LNCAP (cell line): ENCODE data around the gene DCDC2B.

Experiments used
- TF ChIP-seq, protein P1 (sequence below): fragments of 450-650 bp; IDR thresholded peaks from 2 replicates; pipeline ENCODE4 v1.5.1; 2017; ENCODE audit warnings: mild to moderate bottlenecking

The DCDC2B gene

DNA sequence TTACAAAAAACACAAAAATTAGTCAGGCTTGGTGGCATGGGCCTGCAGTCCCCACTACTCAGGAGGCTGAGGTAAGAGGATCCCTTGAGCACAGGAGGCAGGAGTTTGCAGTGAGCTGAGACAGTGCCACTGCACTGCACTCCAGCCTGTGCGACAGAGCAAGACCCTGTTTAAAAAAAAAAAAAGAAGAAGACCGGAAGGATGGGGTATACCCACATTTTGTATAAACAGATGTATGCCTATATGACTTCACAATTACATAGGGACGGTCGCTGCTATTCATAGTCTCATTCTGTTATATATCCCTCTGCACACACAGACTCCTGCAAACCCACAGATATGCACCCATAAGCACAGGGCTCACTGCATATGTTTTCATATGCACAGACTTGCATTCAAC, 54.9 kb downstream of the DCDC2B start:
- TF ChIP-seq, protein P1, sequence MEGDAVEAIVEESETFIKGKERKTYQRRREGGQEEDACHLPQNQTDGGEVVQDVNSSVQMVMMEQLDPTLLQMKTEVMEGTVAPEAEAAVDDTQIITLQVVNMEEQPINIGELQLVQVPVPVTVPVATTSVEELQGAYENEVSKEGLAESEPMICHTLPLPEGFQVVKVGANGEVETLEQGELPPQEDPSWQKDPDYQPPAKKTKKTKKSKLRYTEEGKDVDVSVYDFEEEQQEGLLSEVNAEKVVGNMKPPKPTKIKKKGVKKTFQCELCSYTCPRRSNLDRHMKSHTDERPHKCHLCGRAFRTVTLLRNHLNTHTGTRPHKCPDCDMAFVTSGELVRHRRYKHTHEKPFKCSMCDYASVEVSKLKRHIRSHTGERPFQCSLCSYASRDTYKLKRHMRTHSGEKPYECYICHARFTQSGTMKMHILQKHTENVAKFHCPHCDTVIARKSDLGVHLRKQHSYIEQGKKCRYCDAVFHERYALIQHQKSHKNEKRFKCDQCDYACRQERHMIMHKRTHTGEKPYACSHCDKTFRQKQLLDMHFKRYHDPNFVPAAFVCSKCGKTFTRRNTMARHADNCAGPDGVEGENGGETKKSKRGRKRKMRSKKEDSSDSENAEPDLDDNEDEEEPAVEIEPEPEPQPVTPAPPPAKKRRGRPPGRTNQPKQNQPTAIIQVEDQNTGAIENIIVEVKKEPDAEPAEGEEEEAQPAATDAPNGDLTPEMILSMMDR, result no peak
